Glutamatergic neuron (in vitro differentiated cells): ENCODE results near the gene PBX3. TPM values are rescaled to one million over a fixed set of nuclear protein-coding genes. Genes with fewer than 3 reads are reported as not detected.

Experiments used
- DNase-seq: peaks from one replicate; pipeline ENCODE4 v3.0.0; 2022
- H3K27ac Mint-ChIP-seq: one replicate; pipeline ENCODE4 v1.8.0; 2020; ENCODE audit warnings: mild to moderate bottlenecking, mixed read lengths, inconsistent platforms; ENCODE audit not compliant: unreplicated experiment
- H3K27me3 Mint-ChIP-seq: one replicate; pipeline ENCODE4 v1.8.0; 2020; ENCODE audit warnings: mild to moderate bottlenecking, moderate library complexity, mixed read lengths, inconsistent platforms; ENCODE audit not compliant: unreplicated experiment
- H3K36me3 Mint-ChIP-seq: one replicate; pipeline ENCODE4 v1.8.0; 2020; ENCODE audit warnings: mild to moderate bottlenecking, mixed read lengths, inconsistent platforms; ENCODE audit not compliant: unreplicated experiment
- H3K4me1 Mint-ChIP-seq: one replicate; pipeline ENCODE4 v1.8.0; 2020; ENCODE audit warnings: mild to moderate bottlenecking, low read depth, mixed read lengths, inconsistent platforms; ENCODE audit not compliant: unreplicated experiment
- H3K4me3 Mint-ChIP-seq: one replicate; pipeline ENCODE4 v1.8.0; 2020; ENCODE audit warnings: mild to moderate bottlenecking, mixed read lengths, inconsistent platforms; ENCODE audit not compliant: unreplicated experiment
- H3K9me3 Mint-ChIP-seq: one replicate; pipeline ENCODE4 v1.8.0; 2020; ENCODE audit warnings: mild to moderate bottlenecking, moderate library complexity, mixed read lengths, inconsistent platforms; ENCODE audit not compliant: unreplicated experiment
- CTCF ChIP-seq: fragments of 200-600 bp; sonication (generic); IDR thresholded peaks from one replicate; pipeline ENCODE4 v1.5.0; 2021; ENCODE audit not compliant: partially characterized antibody, unreplicated experiment
- total RNA-seq: library from RNA; stranded (reverse); fragmentation: NEBNext Ultra II Directional; extraction: Animal tissue kit (Norgen Biotek cat#: 25700); gene quantifications from one replicate; pipeline ENCODE4 v1.2.1, GENCODE V29; 2021; ENCODE audit not compliant: unreplicated experiment

The PBX3 gene
- total RNA-seq, 1 donor from 2014 or later: 51.2 TPM

- Mint-ChIP-seq H3K27me3 (no peaks in the 10 kb centered on the region), H3K9me3 (peaks cover 1% of the 10 kb centered on the region), H3K4me3 (peak overlapping the region; percentile 89), H3K27ac (peak overlapping the region; percentile 77), H3K36me3 (no peaks in the 10 kb centered on the region), H3K4me1 (peaks cover 40% of the 10 kb centered on the region)
- peak; percentile 36 for DNase-seq
- no peak for TF ChIP-seq CTCF
These were observed 141.9 kb downstream of the PBX3 start for GRCh38 chr9:125889112-125889475.

GRCh38 chr9:125889476-125890419 lies 142.6 kb downstream of the PBX3 start:
- no peaks in the 10 kb centered on the region for H3K27me3 Mint-ChIP-seq
- peak overlapping the region; percentile 91 for H3K27ac Mint-ChIP-seq
- peaks cover 1% of the 10 kb centered on the region for H3K9me3 Mint-ChIP-seq
- H3K36me3 Mint-ChIP-seq: no peaks in the 10 kb centered on the region
- peak; percentile 62 for DNase-seq
- H3K4me3 Mint-ChIP-seq: peak overlapping the region; percentile 97
- TF ChIP-seq CTCF: no peak
- H3K4me1 Mint-ChIP-seq: peaks cover 37% of the 10 kb centered on the region

GRCh38 chr9:125890826-125891225 lies 143.7 kb downstream of the PBX3 start:
- DNase-seq: no peak
- TF ChIP-seq CTCF: no peak
- H3K4me1 Mint-ChIP-seq: peaks cover 33% of the 10 kb centered on the region
- no peak overlapping the region for H3K27ac Mint-ChIP-seq
- no peak overlapping the region for H3K4me3 Mint-ChIP-seq
- no peaks in the 10 kb centered on the region for H3K27me3 Mint-ChIP-seq
- no peaks in the 10 kb centered on the region for H3K36me3 Mint-ChIP-seq
- peaks cover 1% of the 10 kb centered on the region for H3K9me3 Mint-ChIP-seq

- Mint-ChIP-seq H3K4me3 (no peak overlapping the region), H3K27ac (no peak overlapping the region), H3K36me3 (no peaks in the 10 kb centered on the region), H3K4me1 (peaks cover 15% of the 10 kb centered on the region), H3K27me3 (no peaks in the 10 kb centered on the region), H3K9me3 (peaks cover 1% of the 10 kb centered on the region)
- TF ChIP-seq CTCF: no peak
- DNase-seq: no peak
These were observed 146.1 kb downstream of the PBX3 start for GRCh38 chr9:125893277-125893676.

- no peak for DNase-seq
- no peaks in the 10 kb centered on the region for H3K36me3 Mint-ChIP-seq
- no peak overlapping the region for H3K4me3 Mint-ChIP-seq
- peaks cover 7% of the 10 kb centered on the region for H3K4me1 Mint-ChIP-seq
- H3K27ac Mint-ChIP-seq: no peak overlapping the region
- TF ChIP-seq CTCF: no peak
- peaks cover 1% of the 10 kb centered on the region for H3K9me3 Mint-ChIP-seq
- H3K27me3 Mint-ChIP-seq: no peaks in the 10 kb centered on the region
These were observed 147.4 kb downstream of the PBX3 start for GRCh38 chr9:125894566-125894965.
